Tibial nerve (tissue), 4 donors: ENCODE results near the gene SELL. TPM values are rescaled to one million over a fixed set of nuclear protein-coding genes. Genes with fewer than 3 reads are reported as not detected.
A peak's percentile ranks its signal among the peaks of the same experiment; 100 is the strongest.

Source experiments
- DNase-seq, 2 donors: peaks; one replicate each; pipeline ENCODE4 v3.0.0-alpha.2; 2019; ENCODE audit warnings: low spot score in 2 of 2
- H3K27ac ChIP-seq, 4 donors: fragments of 200-600 bp; sonication (generic) in 3 of 4; one replicate each; pipeline ENCODE4 v1.5.1; 2017 to 2019; ENCODE audit warnings: mild to moderate bottlenecking in 1 of 4
- H3K27me3 ChIP-seq, 2 donors: fragments of 200-600 bp; sonication (generic) in 1 of 2; one replicate each; pipeline versions ENCODE4 v1.5.1 to v1.6.0; 2017 to 2019
- H3K36me3 ChIP-seq, 3 donors: fragments of 200-600 bp; sonication (generic); one replicate each; pipeline ENCODE4 v1.5.1; 2018 to 2019
- H3K4me1 ChIP-seq, 4 donors: fragments of 200-600 bp; sonication (generic) in 3 of 4; one replicate each; pipeline ENCODE4 v1.5.1; 2017 to 2019
- H3K4me3 ChIP-seq, 4 donors: fragments of 200-600 bp; sonication (generic) in 3 of 4; one replicate each; pipeline ENCODE4 v1.5.1; 2017 to 2019; ENCODE audit warnings: mild to moderate bottlenecking in 1 of 4, moderate library complexity in 1 of 4
- H3K9me3 ChIP-seq, 4 donors: fragments of 200-600 bp; sonication (generic) in 3 of 4; one replicate each; pipeline ENCODE4 v1.5.1; 2017 to 2019
- CTCF ChIP-seq, 5 experiments: fragments of 200-600 bp in 3 of 5; fragments of 450-650 bp in 2 of 5; sonication (generic) in 3 of 5; IDR thresholded peaks; one replicate each; pipeline ENCODE4 v1.5.1; 2016 to 2019; ENCODE audit warnings: antibody characterized with exemption in 5 of 5, mild to moderate bottlenecking in 3 of 5, moderate library complexity in 2 of 5
- EP300 ChIP-seq, 2 donors: sonication (generic); formaldehyde crosslinking; IDR thresholded peaks; one replicate each; pipeline ENCODE4 v1.6.1; 2017; ENCODE audit warnings: antibody characterized with exemption in 2 of 2, mild to moderate bottlenecking in 1 of 2
- POLR2A ChIP-seq, 2 donors: fragments of 450-650 bp; IDR thresholded peaks; one replicate each; pipeline ENCODE4 v1.6.1; 2017; ENCODE audit warnings: antibody characterized with exemption in 2 of 2, mild to moderate bottlenecking in 2 of 2, moderate library complexity in 2 of 2
- WGBS, 2 donors: methylation state at CpG; one replicate each; pipeline ENCODE4 v1.1.5; 2018; 5-methylcytosine and 5-hydroxymethylcytosine counted together
- total RNA-seq, 4 donors: library from RNA; depleted of rRNA; stranded (reverse); fragments of >200 nt; gene quantifications; one replicate each; pipeline ENCODE4 v1.1.0, GENCODE V29; 2016

The SELL gene
- total RNA-seq, 4 donors from 2014 or later: 2.1 to 5.0 (median 3.4) TPM

GRCh38 chr1:169697755-169698154, 13.7 kb downstream of the SELL start:
- Histone ChIP-seq H3K4me1 (peaks cover 0 to 15% (median 0%) of the 10 kb centered on the region in 4 donors), H3K9me3 (no peaks in the 10 kb centered on the region), H3K4me3 (no peak overlapping the region), H3K27ac (no peak overlapping the region), H3K36me3 (no peaks in the 10 kb centered on the region), H3K27me3 (no peaks in the 10 kb centered on the region)
- DNase-seq: no peak
- WGBS, 2 donors: 77 to 79% methylated on average over 1 of the region's 1 CpG
- TF ChIP-seq CTCF (IDR thresholded peaks at IDR 0.05) (no peak), POLR2A (IDR thresholded peaks at IDR 0.05) (no peak), EP300 (IDR thresholded peaks at IDR 0.05) (no peak)

- TF ChIP-seq EP300 (IDR thresholded peaks at IDR 0.05) (no peak), POLR2A (IDR thresholded peaks at IDR 0.05) (no peak), CTCF (IDR thresholded peaks at IDR 0.05) (no peak)
- Histone ChIP-seq H3K27me3 (no peaks in the 10 kb centered on the region), H3K4me1 (peaks cover 0 to 15% (median 0%) of the 10 kb centered on the region in 4 donors), H3K9me3 (no peaks in the 10 kb centered on the region), H3K27ac (no peak overlapping the region), H3K36me3 (no peaks in the 10 kb centered on the region), H3K4me3 (no peak overlapping the region)
- no peak for DNase-seq
- WGBS, 2 donors: 72 to 73% methylated on average over 3 of the region's 3 CpGs
Observed at GRCh38 chr1:169696273-169697100, 14.9 kb downstream of the SELL start.

DNA sequence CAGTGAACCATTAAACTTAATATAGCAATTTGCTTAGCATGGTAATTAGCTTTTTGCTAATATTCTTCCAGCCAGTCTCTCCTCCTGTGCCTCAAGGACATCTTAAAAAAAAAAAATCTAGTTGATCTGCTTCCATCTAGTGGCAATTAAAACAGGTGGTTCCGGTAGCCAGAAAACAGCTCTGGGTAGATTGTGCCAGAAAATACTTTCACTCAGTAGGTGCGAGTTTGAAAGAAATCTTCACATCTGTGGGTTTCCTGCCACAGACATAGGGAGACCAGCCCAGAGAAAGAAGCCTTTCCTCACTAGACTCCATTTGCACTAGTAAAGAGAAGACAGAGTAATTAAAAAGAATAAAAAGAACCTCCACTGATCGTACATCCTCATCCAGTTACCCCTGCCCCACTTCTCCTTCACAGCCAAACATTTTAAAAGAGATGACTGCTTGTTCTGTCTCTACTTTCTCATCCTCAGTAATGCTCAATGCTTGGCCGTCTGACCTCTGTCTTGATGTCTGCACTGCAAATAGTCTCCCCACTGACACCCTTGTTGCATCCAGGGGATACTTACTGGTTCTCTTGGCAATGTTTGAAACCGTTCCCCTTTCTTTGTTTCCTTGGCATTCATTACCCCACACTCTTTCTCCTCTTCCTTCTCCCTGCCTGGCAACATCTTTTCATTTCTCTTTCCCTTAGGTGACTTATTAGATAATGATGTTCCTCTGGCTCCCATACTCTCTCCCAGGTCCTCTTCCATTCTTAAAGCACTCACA, 16.9 kb downstream of the SELL start:
- peaks cover 0 to 15% (median 0%) of the 10 kb centered on the region in 4 donors for H3K4me1 ChIP-seq
- no peak for DNase-seq
- peak overlapping the region in 1 of 4 donors; percentile 11 for H3K27ac ChIP-seq
- TF ChIP-seq CTCF (IDR thresholded peaks at IDR 0.05) (no peak), POLR2A (IDR thresholded peaks at IDR 0.05) (no peak), EP300 (IDR thresholded peaks at IDR 0.05) (no peak)
- H3K27me3 ChIP-seq: no peaks in the 10 kb centered on the region
- no peaks in the 10 kb centered on the region for H3K36me3 ChIP-seq
- H3K9me3 ChIP-seq: no peaks in the 10 kb centered on the region
- 53 to 56% methylated on average over 5 of the region's 5 CpGs for whole genome bisulfite sequencing, 2 donors
- no peak overlapping the region for H3K4me3 ChIP-seq

- H3K36me3 ChIP-seq: no peaks in the 10 kb centered on the region
- DNase-seq: no peak
- WGBS, 2 donors: 84 to 86% methylated on average over 4 of the region's 4 CpGs
- H3K9me3 ChIP-seq: no peaks in the 10 kb centered on the region
- TF ChIP-seq CTCF (IDR thresholded peaks at IDR 0.05): no peak
- no peak for TF ChIP-seq POLR2A (IDR thresholded peaks at IDR 0.05)
- no peak for TF ChIP-seq EP300 (IDR thresholded peaks at IDR 0.05)
- no peak overlapping the region for H3K27ac ChIP-seq
- H3K4me1 ChIP-seq: peaks cover 0 to 15% (median 0%) of the 10 kb centered on the region in 4 donors
- no peaks in the 10 kb centered on the region for H3K27me3 ChIP-seq
- H3K4me3 ChIP-seq: no peak overlapping the region
Observed at GRCh38 chr1:169692756-169693460, 18.5 kb downstream of the SELL start.
